ENCODE results near the gene FTH1.

The FTH1 gene

DNA sequence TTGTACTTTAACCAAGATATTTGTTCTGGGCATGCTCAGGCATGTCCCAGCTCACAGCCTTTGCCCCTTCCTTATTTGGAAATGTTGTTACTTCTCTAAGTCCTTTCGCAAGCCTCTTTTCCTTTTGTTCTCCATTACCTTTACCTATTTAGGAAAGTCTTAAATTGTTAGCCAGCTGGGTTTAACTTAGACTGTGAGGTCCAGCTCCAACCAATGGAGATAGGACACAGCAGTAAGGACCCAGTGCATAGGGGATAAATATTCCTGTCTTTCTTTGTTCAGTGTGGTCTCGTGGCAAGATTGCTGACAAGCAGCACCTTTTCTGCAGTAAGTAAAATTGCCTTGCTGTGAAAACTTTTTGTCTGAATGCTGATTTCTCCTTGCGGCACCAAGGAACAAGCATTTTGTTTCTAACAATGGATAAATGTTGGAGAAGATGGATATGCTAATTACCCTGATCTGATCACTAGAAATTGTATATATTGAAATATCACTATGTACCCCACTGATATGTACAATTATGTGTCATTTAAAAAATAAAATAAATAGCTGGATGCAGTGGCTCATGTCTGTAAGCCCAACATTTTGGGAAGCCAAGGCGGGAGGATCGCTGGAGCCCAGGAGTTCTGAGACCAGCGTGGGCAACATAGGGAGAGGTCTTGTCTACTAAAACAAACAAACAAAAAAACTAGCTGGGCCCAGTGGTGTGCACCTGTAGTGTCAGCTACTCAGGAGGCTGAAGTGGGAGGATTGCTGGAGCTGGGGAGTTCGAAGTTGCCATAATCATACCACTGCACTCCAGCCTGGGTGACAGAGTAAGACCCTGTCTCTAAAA, 31.9 kb upstream of the FTH1 start:
- no peak for DNase-seq (ENCODE audit: low read depth, low spot score)

GRCh38 chr11:61996933-61997332, 29.5 kb upstream of the FTH1 start:
- no peaks in the 10 kb centered on the region for H3K4me1 ChIP-seq (ENCODE audit: insufficient read depth, insufficient read length)
- H3K9ac ChIP-seq (ENCODE audit: insufficient read length, low read depth), result no peak overlapping the region
- no peak for DNase-seq (ENCODE audit: low read depth, low spot score)
- no peak overlapping the region for H3K4me3 ChIP-seq (ENCODE audit: insufficient read length, low read depth)
- TF ChIP-seq YY1 (IDR thresholded peaks at IDR 0.05; ENCODE audit: insufficient read depth, insufficient read length) (no peak), SUZ12 (IDR thresholded peaks at IDR 0.05; ENCODE audit: extremely low read depth, insufficient read depth, insufficient read length) (no peak), ZNF274 (IDR thresholded peaks at IDR 0.05; ENCODE audit: low read depth, low read length) (no peak)
- no peaks in the 10 kb centered on the region for H3K36me3 ChIP-seq (ENCODE audit: insufficient read depth, insufficient read length, low read length)
- peaks cover 22% of the 10 kb centered on the region for H3K9me3 ChIP-seq (ENCODE audit: insufficient read depth, low read length)
- H3K27me3 ChIP-seq (ENCODE audit: insufficient read depth, insufficient read length), result no peaks in the 10 kb centered on the region

More for the DNA sequence above, 31.9 kb upstream of the FTH1 start:
- Histone ChIP-seq H3K36me3 (ENCODE audit: insufficient read depth, insufficient read length, low read length) (no peaks in the 10 kb centered on the region), H3K9me3 (ENCODE audit: insufficient read depth, low read length) (peaks cover 22% of the 10 kb centered on the region), H3K27me3 (ENCODE audit: insufficient read depth, insufficient read length) (no peaks in the 10 kb centered on the region), H3K4me3 (ENCODE audit: insufficient read length, low read depth) (no peak overlapping the region), H3K9ac (ENCODE audit: insufficient read length, low read depth) (no peak overlapping the region), H3K4me1 (ENCODE audit: insufficient read depth, insufficient read length) (peaks cover under 1% of the 10 kb centered on the region)
- TF ChIP-seq ZNF274 (IDR thresholded peaks at IDR 0.05; ENCODE audit: low read depth, low read length) (no peak), YY1 (IDR thresholded peaks at IDR 0.05; ENCODE audit: insufficient read depth, insufficient read length) (no peak), SUZ12 (IDR thresholded peaks at IDR 0.05; ENCODE audit: extremely low read depth, insufficient read depth, insufficient read length) (no peak)

DNA sequence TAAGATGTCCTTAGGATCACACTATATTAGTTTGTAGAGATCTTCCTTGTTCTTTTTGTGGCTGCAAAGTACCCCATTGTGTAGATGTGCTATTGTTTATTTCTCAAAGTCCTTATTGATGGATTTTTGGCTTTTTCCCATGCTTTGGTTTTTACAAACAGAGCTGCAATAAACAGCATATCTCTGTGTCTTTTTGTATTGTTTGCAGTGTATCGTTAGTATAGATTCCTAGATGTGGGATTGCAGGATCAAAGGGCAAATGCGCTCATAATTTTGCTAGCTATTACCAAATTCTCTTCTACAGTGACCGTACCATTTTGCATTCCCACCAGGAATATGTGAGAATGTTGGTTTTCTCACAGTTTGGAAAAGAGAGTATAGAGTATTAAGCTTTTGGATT, 27.5 kb upstream of the FTH1 start:
- DNase-seq (ENCODE audit: low read depth, low spot score), result no peak
- Histone ChIP-seq H3K4me1 (ENCODE audit: insufficient read depth, insufficient read length) (no peaks in the 10 kb centered on the region), H3K9me3 (ENCODE audit: insufficient read depth, low read length) (peaks cover 21% of the 10 kb centered on the region), H3K9ac (ENCODE audit: insufficient read length, low read depth) (no peak overlapping the region), H3K4me3 (ENCODE audit: insufficient read length, low read depth) (no peak overlapping the region), H3K36me3 (ENCODE audit: insufficient read depth, insufficient read length, low read length) (no peaks in the 10 kb centered on the region), H3K27me3 (ENCODE audit: insufficient read depth, insufficient read length) (no peaks in the 10 kb centered on the region)
- TF ChIP-seq YY1 (IDR thresholded peaks at IDR 0.05; ENCODE audit: insufficient read depth, insufficient read length), result no peak
- no peak for TF ChIP-seq SUZ12 (IDR thresholded peaks at IDR 0.05; ENCODE audit: extremely low read depth, insufficient read depth, insufficient read length)
- no peak for TF ChIP-seq ZNF274 (IDR thresholded peaks at IDR 0.05; ENCODE audit: low read depth, low read length)

- Histone ChIP-seq H3K36me3 (ENCODE audit: insufficient read depth, insufficient read length, low read length) (no peaks in the 10 kb centered on the region), H3K4me1 (ENCODE audit: insufficient read depth, insufficient read length) (peaks cover 2% of the 10 kb centered on the region), H3K27me3 (ENCODE audit: insufficient read depth, insufficient read length) (peaks cover 13% of the 10 kb centered on the region), H3K9ac (ENCODE audit: insufficient read length, low read depth) (no peak overlapping the region), H3K9me3 (ENCODE audit: insufficient read depth, low read length) (peaks cover 12% of the 10 kb centered on the region), H3K4me3 (ENCODE audit: insufficient read length, low read depth) (no peak overlapping the region)
- DNase-seq (ENCODE audit: low read depth, low spot score), result no peak
- TF ChIP-seq SUZ12 (IDR thresholded peaks at IDR 0.05; ENCODE audit: extremely low read depth, insufficient read depth, insufficient read length), result no peak
- no peak for TF ChIP-seq ZNF274 (IDR thresholded peaks at IDR 0.05; ENCODE audit: low read depth, low read length)
- no peak for TF ChIP-seq YY1 (IDR thresholded peaks at IDR 0.05; ENCODE audit: insufficient read depth, insufficient read length)
Observed at GRCh38 chr11:61985869-61986268, 18.4 kb upstream of the FTH1 start.

- no peaks in the 10 kb centered on the region for H3K36me3 ChIP-seq (ENCODE audit: insufficient read depth, insufficient read length, low read length)
- no peak for DNase-seq (ENCODE audit: low read depth, low spot score)
- TF ChIP-seq ZNF274 (IDR thresholded peaks at IDR 0.05; ENCODE audit: low read depth, low read length) (no peak), YY1 (IDR thresholded peaks at IDR 0.05; ENCODE audit: insufficient read depth, insufficient read length) (no peak)
- no peak overlapping the region for H3K4me3 ChIP-seq (ENCODE audit: insufficient read length, low read depth)
- H3K27me3 ChIP-seq (ENCODE audit: insufficient read depth, insufficient read length), result peaks cover 25% of the 10 kb centered on the region
- peaks cover 2% of the 10 kb centered on the region for H3K4me1 ChIP-seq (ENCODE audit: insufficient read depth, insufficient read length)
- H3K9me3 ChIP-seq (ENCODE audit: insufficient read depth, low read length), result peaks cover 12% of the 10 kb centered on the region
- no peak overlapping the region for H3K9ac ChIP-seq (ENCODE audit: insufficient read length, low read depth)
Observed at GRCh38 chr11:61983419-61983818, 16.0 kb upstream of the FTH1 start.

- Histone ChIP-seq H3K27me3 (ENCODE audit: insufficient read depth, insufficient read length) (peaks cover 29% of the 10 kb centered on the region), H3K36me3 (ENCODE audit: insufficient read depth, insufficient read length, low read length) (no peaks in the 10 kb centered on the region), H3K9me3 (ENCODE audit: insufficient read depth, low read length) (no peaks in the 10 kb centered on the region), H3K4me1 (ENCODE audit: insufficient read depth, insufficient read length) (peaks cover 4% of the 10 kb centered on the region), H3K4me3 (ENCODE audit: insufficient read length, low read depth) (no peak overlapping the region), H3K9ac (ENCODE audit: insufficient read length, low read depth) (no peak overlapping the region)
- TF ChIP-seq YY1 (IDR thresholded peaks at IDR 0.05; ENCODE audit: insufficient read depth, insufficient read length) (no peak), ZNF274 (IDR thresholded peaks at IDR 0.05; ENCODE audit: low read depth, low read length) (no peak), SUZ12 (IDR thresholded peaks at IDR 0.05; ENCODE audit: extremely low read depth, insufficient read depth, insufficient read length) (no peak)
- no peak for DNase-seq (ENCODE audit: low read depth, low spot score)
Observed at GRCh38 chr11:61980783-61981541, 13.5 kb upstream of the FTH1 start.
